Prostate gland (tissue), 2 donors: ENCODE results near the gene EXTL1. TPM values are rescaled to one million over a fixed set of nuclear protein-coding genes. Genes with fewer than 3 reads are reported as not detected.

Experiments used
- DNase-seq: peaks from one replicate; pipeline ENCODE4 v3.0.0-alpha.2; 2019; ENCODE audit warnings: low spot score
- H3K27ac ChIP-seq, 2 donors: fragments of 200-600 bp; sonication (generic); 2 replicates each; pipeline ENCODE4 v1.5.1; 2017 to 2019
- H3K27me3 ChIP-seq: fragments of 200-600 bp; sonication (generic); replicated peaks from 2 replicates; pipeline ENCODE4 v1.5.1; 2019; ENCODE audit not compliant: insufficient read depth
- H3K36me3 ChIP-seq, 2 donors: fragments of 200-600 bp; sonication (generic); 1 replicate in 1 of 2; 2 replicates in 1 of 2; pipeline versions ENCODE4 v1.5.1 to v1.8.1; 2017 to 2019
- H3K4me1 ChIP-seq: fragments of 200-600 bp; sonication (generic); replicated peaks from 2 replicates; pipeline ENCODE4 v1.5.1; 2019
- H3K4me3 ChIP-seq, 2 donors: fragments of 200-600 bp; sonication (generic); 2 replicates each; pipeline ENCODE4 v1.5.1; 2017 to 2019
- H3K9me3 ChIP-seq: fragments of 200-600 bp; sonication (generic); 2 replicates; pipeline ENCODE4 v1.5.1; 2017
- POLR2A ChIP-seq: fragments of 450-650 bp; IDR thresholded peaks from one replicate; pipeline ENCODE4 v1.6.1; 2016; ENCODE audit warnings: antibody characterized with exemption, mild to moderate bottlenecking
- POLR2AphosphoS5 ChIP-seq: sonication (generic); formaldehyde crosslinking; IDR thresholded peaks from one replicate; pipeline ENCODE4 v1.6.1; 2017; ENCODE audit warnings: antibody characterized with exemption
- WGBS: methylation state at CpG from one replicate; pipeline ENCODE4 v1.1.5; 2018; 5-methylcytosine and 5-hydroxymethylcytosine counted together
- intact Hi-C: fragments of 100-400 bp; cut with DNase I; formaldehyde crosslinking; loops from one replicate; pipeline ENCODE4 v1.14.2; 2022
- total RNA-seq, 2 donors: library from RNA; depleted of rRNA; stranded (reverse); fragments of >200 nt; gene quantifications; one replicate each; pipeline ENCODE4 v1.1.0, GENCODE V29; 2016
- TF ChIP-seq, protein P1 (sequence below), 4 experiments: fragments of 200-600 bp in 2 of 4; fragments of 450-650 bp in 2 of 4; sonication (generic) in 2 of 4; IDR thresholded peaks; 1 replicate in 3 of 4; 2 replicates in 1 of 4; pipeline ENCODE4 v1.5.1; 2016 to 2019; ENCODE audit warnings: antibody characterized with exemption in 4 of 4, mild to moderate bottlenecking in 2 of 4, moderate library complexity in 2 of 4

Gene EXTL1
- total RNA-seq, 2 donors from 2014 or later: 3.2 TPM; not detected in 1

DNA sequence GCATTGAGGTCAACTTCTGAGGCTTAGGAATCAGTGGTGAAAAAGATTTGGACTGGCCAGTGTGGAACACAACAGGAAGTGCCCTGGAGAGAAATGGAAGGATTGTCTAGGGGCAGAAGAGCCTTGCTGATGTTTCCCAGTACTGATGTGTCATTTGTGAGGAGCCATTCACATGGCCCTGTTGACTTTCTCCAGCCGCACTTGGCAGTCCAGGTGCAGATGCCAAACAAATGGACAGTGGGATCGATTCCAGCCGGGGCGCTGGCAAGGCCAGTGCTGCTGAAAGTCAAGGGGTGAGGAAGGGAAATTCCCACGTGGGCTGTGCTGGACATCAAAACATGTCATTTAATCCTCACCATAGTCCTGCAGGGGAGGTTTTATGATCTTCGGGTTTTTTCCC, 50.7 kb downstream of the EXTL1 start:
- no peak for TF ChIP-seq POLR2A
- TF ChIP-seq, protein P1, sequence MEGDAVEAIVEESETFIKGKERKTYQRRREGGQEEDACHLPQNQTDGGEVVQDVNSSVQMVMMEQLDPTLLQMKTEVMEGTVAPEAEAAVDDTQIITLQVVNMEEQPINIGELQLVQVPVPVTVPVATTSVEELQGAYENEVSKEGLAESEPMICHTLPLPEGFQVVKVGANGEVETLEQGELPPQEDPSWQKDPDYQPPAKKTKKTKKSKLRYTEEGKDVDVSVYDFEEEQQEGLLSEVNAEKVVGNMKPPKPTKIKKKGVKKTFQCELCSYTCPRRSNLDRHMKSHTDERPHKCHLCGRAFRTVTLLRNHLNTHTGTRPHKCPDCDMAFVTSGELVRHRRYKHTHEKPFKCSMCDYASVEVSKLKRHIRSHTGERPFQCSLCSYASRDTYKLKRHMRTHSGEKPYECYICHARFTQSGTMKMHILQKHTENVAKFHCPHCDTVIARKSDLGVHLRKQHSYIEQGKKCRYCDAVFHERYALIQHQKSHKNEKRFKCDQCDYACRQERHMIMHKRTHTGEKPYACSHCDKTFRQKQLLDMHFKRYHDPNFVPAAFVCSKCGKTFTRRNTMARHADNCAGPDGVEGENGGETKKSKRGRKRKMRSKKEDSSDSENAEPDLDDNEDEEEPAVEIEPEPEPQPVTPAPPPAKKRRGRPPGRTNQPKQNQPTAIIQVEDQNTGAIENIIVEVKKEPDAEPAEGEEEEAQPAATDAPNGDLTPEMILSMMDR (IDR thresholded peaks at IDR 0.05): no peak
- TF ChIP-seq POLR2AphosphoS5: no peak
- DNase-seq: no peak
- intact Hi-C loops: no loop called here
- H3K36me3 ChIP-seq: no peaks in the 10 kb centered on the region
- no peaks in the 10 kb centered on the region for H3K4me1 ChIP-seq
- H3K4me3 ChIP-seq: no peak overlapping the region
- no peak overlapping the region for H3K27ac ChIP-seq
- 30% methylated on average over 6 of the region's 6 CpGs for WGBS
- no peaks in the 10 kb centered on the region for H3K27me3 ChIP-seq
- H3K9me3 ChIP-seq: no peaks in the 10 kb centered on the region

- H3K27ac ChIP-seq: no peak overlapping the region
- 85% methylated on average over 3 of the region's 3 CpGs for WGBS
Observed at GRCh38 chr1:26075421-26076144, 54.0 kb downstream of the EXTL1 start.

GRCh38 chr1:26077524-26077923, 55.9 kb downstream of the EXTL1 start:
- TF ChIP-seq, protein P1 (IDR thresholded peaks at IDR 0.05): no peak
- TF ChIP-seq POLR2A (no peak), POLR2AphosphoS5 (no peak)
- DNase-seq: no peak
- H3K27me3 ChIP-seq: no peaks in the 10 kb centered on the region
- no peaks in the 10 kb centered on the region for H3K36me3 ChIP-seq
- intact Hi-C loops: no loop called here
- H3K27ac ChIP-seq: no peak overlapping the region
- no peaks in the 10 kb centered on the region for H3K9me3 ChIP-seq
- no peak overlapping the region for H3K4me3 ChIP-seq
- no peaks in the 10 kb centered on the region for H3K4me1 ChIP-seq
- whole genome bisulfite sequencing: 90% methylated on average over 1 of the region's 1 CpG

More at GRCh38 chr1:26075421-26076144, 54.0 kb downstream of the EXTL1 start:
- Histone ChIP-seq H3K4me1 (no peaks in the 10 kb centered on the region), H3K27me3 (no peaks in the 10 kb centered on the region), H3K36me3 (no peaks in the 10 kb centered on the region), H3K4me3 (no peak overlapping the region), H3K9me3 (no peaks in the 10 kb centered on the region)
- no peak for DNase-seq
- TF ChIP-seq POLR2A: no peak
- TF ChIP-seq, protein P1 (IDR thresholded peaks at IDR 0.05): no peak
- intact Hi-C loops: no loop called here

DNA sequence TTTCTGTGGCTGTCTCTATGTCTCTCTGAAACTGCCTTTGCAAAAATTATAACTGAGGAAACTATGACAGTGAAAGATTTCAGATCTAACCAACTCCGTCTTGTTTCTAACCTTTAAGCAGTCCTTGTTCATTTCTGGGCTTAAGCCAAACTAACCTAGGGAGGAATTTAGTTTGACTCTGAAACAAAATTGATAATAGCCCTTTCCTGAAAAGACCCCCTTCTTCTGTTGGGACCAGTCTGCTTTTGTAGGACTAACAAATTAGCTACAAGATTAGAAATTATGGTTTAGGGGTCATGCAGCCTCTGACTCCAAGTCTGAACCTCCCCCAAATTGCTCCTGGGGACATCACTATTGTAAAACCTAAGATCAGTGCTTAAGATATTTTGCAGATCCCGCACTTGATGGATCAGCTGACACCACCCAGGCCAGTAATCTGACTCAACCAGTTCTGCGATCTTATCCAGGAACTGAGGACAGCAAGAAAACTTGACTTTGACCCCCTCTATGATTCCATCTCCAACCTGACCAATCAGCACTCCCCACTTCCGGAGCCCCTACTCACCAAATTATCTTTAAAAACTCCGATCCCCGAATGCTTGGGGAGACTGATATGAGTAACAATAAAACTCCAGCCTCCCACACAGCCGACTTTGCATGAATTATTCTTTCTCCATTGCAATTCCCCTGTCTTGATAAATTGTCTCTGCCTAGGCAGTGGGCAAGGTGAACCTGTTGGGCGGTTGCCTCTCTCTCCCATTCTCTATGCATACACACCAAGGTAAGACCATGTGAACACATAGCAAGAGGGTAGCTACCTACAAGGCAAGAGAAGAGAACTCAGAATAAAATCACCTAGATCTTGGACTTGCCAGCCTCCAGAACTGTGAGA, 57.0 kb downstream of the EXTL1 start:
- intact Hi-C loops: no loop called here
- Histone ChIP-seq H3K4me3 (no peak overlapping the region), H3K27me3 (no peaks in the 10 kb centered on the region), H3K4me1 (no peaks in the 10 kb centered on the region), H3K27ac (no peak overlapping the region), H3K36me3 (no peaks in the 10 kb centered on the region), H3K9me3 (no peaks in the 10 kb centered on the region)
- no peak for TF ChIP-seq POLR2A
- 29% methylated on average over 8 of the region's 8 CpGs for WGBS
- DNase-seq: no peak

DNA sequence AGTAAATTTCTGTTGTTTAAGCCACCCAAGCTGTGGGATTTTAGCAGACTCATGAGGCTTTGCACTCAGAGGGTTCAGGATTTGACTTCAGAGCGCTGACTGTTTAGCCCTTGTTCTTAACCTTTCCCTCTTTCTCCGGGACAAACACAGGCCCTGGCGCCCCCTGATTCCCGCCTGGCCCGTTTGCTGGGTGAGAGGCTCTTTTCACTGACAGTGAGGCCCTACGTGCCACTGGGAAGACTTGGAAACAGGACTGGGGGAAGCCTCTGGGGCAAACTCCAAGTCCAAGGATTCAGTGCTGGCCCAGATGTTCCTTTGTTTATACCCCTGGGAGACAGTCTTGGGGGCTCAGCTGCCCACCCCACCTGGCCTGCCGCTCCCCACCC, 57.6 kb downstream of the EXTL1 start:
- no peak overlapping the region for H3K27ac ChIP-seq
- no peak overlapping the region for H3K4me3 ChIP-seq
- no peak for DNase-seq
- 64% methylated on average over 7 of the region's 7 CpGs for WGBS
- no peaks in the 10 kb centered on the region for H3K4me1 ChIP-seq
- intact Hi-C loops: no loop called here
- no peaks in the 10 kb centered on the region for H3K27me3 ChIP-seq
- H3K9me3 ChIP-seq: no peaks in the 10 kb centered on the region
- TF ChIP-seq, protein P1 (IDR thresholded peaks at IDR 0.05): no peak
- TF ChIP-seq POLR2AphosphoS5: no peak
- no peak for TF ChIP-seq POLR2A
- no peaks in the 10 kb centered on the region for H3K36me3 ChIP-seq
